Activated gamma-delta T cell treated with Interleukin-2 at 50 U/mL for 16 hours (primary cell): Measurements from ENCODE around the gene PNPLA7.
"Not testable (repeated sequence)": the region's sequence is repeated elsewhere in the genome, so short reads cannot be mapped to it uniquely, and the experiment has no call there.

Experiments used
- DNase-seq: peaks from one replicate; pipeline ENCODE4 v3.0.0-alpha.2; 2020

The PNPLA7 gene

GRCh38 chr9:137536594-137537131 is 13.5 kb downstream of the PNPLA7 start:
- DNase-seq = not testable (repeated sequence)

DNA sequence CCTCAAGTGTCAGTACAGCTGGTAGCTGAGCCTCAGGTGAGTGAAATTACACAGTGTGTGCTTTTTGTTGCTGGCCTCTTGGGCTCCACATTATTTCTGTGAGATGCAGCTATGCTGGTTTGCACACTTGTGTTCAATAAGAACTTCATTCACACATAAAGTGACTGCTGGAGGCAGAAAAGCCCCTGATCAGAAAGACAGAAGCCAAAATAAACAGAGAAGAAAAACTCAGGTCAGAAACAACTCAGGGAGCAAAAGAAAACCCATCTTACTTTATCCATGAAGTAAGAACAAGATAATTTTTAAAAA is 15.1 kb downstream of the PNPLA7 start:
- DNase-seq = no peak

- no peak for DNase-seq
These were observed 15.7 kb downstream of the PNPLA7 start for GRCh38 chr9:137534256-137535119.

DNA sequence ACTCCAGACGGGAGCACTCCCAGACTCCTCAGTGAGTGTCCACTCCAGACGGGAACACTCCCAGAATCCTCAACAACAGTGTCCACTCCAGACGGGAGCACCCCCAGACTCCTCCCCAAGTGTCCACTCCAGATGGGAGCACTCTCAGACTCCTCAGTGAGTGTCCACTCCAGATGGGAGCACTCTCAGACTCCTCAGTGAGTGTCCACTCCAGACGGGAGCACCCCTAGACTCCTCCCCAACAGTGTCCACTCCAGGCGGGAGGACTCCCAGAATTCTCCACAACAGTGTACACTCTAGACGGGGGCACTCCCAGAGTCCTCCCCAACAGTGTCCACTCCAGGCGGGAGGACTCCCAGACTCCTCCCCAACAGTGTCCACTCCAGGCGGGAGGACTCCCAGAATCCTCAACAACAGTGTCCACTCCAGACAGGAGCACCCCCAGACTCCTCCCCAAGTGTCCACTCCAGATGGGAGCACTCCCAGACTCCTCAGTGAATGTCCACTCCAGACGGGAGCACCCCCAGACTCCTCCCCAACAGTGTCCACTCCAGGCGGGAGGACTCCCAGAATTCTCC is 17.2 kb downstream of the PNPLA7 start:
- DNase-seq = not testable (repeated sequence)

GRCh38 chr9:137531099-137531765 is 19.0 kb downstream of the PNPLA7 start:
- no peak for DNase-seq

GRCh38 chr9:137530331-137530730 is 19.9 kb downstream of the PNPLA7 start:
- DNase-seq = no peak

- DNase-seq = no peak
These were observed 25.3 kb downstream of the PNPLA7 start for GRCh38 chr9:137524981-137525317.

- DNase-seq = no peak
These were observed 25.8 kb downstream of the PNPLA7 start for GRCh38 chr9:137524161-137524980.

GRCh38 chr9:137522746-137523455 is 27.3 kb downstream of the PNPLA7 start:
- no peak for DNase-seq

- no peak for DNase-seq
These were observed 28.7 kb downstream of the PNPLA7 start for GRCh38 chr9:137521405-137521985.

DNA sequence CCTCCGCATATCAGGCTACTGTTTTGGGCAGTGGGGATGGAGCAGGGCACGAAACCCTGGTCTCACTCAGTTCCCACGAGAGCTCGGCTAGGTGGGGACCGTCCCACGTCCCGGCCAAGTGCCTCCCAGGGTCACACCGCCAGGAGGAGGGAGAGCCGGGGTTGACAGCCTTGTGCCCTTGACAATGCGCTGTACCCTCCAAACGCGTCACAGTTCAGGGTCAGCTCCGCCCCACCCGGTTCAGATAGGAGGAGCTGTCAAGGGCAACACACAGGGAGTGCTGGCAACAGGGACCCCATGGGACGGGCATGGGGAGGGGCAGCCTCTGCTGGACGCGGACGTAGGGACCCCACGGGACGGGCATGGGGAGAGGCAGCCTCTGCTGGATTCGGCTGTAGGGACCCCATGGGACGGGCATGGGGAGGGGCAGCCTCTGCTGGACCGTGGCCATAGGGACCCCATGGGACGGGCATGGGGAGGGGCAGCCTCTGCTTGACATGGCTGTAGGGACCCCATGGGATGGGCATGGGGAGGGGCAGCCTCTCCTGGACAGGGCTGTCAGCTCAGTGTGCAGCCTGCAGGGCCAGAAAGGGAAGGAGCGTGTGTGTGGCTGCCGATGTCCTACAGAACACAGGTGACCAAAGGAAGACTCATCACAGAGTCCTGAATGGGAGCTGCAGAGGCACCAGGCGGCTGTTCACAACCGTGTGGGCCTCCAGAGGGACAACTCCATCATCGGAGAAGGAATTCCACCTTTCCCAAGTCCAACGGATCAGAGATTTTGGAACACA is 29.4 kb downstream of the PNPLA7 start:
- DNase-seq = no peak

DNA sequence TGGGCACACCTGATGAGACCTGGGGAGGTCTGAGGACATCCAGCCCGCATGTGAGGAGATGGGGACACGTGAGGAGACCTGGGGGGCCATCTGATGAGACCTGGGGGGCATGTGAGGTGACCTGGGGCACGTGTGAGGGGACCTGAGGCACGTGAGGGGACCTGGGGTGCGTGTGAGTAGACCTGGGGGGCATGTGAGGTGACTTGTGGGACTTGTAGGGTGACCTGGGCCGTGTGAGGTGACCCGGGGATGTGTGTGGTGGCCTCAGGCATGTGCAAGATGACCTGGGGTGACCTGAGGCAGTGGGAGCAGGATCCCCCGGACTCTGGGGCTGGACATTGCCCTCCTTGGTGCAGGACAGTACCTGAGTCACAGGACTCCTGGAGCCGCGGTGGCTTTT is 30.6 kb downstream of the PNPLA7 start:
- DNase-seq = no peak

DNA sequence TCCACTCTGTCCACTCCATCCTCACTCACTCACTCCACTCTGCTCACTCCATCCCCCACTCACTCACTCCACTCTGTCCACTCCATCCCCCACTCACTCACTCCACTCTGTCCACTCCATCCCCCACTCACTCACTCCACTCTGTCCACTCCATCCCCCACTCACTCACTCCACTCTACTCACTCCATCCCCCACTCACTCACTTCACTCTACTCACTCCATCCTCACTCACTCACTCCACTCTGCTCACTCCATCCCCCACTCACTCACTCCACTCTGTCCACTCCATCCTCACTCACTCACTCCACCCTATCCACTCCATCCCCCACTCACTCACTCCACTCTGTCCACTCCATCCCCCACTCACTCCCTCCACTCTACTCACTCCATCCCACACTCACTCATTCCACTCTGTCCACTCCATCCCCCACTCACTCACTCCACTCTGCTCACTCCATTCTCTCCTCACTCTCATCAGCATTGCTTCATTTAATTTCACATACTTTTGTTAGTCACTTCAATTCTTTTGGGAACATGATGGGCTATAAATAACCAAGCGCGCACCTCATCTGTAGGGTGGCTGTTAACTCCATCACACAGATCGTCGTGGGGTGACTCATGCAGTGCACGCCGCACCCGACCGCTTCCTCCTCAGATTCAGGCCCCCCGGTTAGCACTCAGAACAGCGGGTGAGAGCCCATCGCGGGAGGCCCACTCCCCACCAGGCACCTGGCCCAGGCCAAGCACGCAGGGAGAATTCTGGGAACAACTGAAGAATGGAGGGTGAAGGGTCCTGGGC is 31.3 kb downstream of the PNPLA7 start:
- not testable (repeated sequence) for DNase-seq

- no peak for DNase-seq
These were observed 33.9 kb downstream of the PNPLA7 start for GRCh38 chr9:137516144-137516917.

DNA sequence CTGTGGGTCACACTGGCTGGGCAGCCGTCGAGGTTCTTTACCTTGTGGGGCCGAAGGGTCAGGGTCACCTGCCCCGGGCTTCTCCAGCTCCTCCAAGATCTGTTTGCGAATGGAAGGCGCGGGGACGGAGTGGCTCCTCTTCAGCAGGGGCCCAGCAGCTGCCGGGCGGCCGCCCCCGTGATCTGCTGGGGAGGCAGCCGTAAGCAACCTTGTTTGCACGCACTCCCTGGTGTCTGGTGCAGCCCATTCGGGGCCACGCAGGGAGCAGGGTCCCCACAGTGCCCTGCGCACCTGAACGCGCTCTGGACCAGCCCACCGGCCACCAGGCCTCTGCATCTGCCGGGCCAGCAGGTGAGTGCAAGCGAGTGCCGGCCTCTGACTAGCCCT is 34.9 kb downstream of the PNPLA7 start:
- no peak for DNase-seq

DNA sequence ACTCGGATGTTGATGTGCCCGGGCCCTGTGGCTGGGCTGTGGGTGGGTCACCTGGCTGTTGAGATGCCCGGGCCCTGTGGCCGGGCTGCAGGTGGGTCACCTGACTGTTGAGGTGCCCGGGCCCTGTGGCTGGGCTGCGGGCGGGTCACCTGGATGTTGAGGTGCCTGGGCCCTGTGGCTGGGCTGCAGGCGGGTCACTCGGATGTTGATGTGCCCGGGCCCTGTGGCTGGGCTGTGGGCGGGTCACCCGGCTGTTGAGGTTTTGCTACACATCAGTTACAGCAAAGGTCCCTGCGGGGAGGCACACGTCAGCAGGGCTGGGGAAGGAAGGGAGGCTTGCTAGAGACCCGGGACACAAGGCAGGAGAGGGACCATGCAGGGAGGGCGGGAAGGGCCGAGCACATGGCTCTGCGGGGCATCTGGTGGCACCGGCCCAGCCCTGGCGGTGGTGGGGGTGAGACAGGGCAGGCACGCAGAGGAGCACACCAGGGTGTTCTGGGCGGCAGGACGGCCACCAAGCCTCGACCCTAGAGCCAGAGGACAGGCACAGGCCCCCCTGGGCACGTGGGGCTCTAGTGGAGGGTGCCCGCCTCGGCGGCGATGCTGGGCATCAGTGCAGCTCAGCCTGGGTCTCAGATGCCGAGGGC is 35.4 kb downstream of the PNPLA7 start:
- no peak for DNase-seq

DNA sequence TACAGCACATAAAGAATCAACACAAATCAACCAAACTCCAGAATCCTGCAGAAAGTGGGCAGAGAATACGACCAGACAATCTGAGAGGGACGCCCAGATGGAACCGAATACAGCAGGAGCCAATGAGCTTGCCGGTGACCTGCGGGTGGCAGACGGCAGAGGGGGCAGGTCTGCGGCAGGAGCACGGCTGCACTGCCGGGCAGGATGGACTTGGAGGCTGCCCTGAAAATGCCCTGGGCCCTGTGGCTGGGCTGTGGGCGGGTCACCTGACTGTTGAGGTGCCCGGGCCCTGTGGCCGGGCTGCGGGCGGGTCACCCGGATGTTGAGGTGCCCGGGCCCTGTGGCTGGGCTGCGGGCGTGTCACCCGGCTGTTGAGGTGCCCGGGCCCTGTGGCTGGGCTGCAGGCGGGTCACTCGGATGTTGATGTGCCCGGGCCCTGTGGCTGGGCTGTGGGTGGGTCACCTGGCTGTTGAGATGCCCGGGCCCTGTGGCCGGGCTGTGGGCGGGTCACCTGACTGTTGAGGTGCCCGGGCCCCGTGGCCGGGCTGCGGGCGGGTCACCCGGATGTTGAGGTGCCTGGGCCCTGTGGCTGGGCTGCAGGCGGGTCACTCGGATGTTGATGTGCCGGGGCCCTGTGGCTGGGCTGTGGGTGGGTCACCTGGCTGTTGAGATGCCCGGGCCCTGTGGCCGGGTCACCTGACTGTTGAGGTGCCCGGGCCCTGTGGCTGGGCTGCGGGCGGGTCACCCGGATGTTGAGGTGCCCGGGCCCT is 36.2 kb downstream of the PNPLA7 start:
- DNase-seq = not testable (repeated sequence)

GRCh38 chr9:137513136-137513535 is 37.1 kb downstream of the PNPLA7 start:
- not testable (repeated sequence) for DNase-seq
